Trophoblast cell (in vitro differentiated cells and primary cell): ENCODE results near the gene SCRT2.

Experiments used
- DNase-seq, 2 donors: peaks; one replicate each; pipeline ENCODE4 v3.0.0-alpha.2; 2016
- H2AFZ ChIP-seq: 2 replicates; pipeline ENCODE4 v1.6.1; 2013; ENCODE audit warnings: low read length, moderate library complexity, mild to moderate bottlenecking; ENCODE audit not compliant: insufficient read depth, poor library complexity
- H2AK5ac ChIP-seq: 2 replicates; pipeline ENCODE4 v1.6.1; 2013; ENCODE audit warnings: mild to moderate bottlenecking, low read length
- H2BK120ac ChIP-seq: 2 replicates; pipeline ENCODE4 v1.6.1; 2013; ENCODE audit warnings: low read length, mild to moderate bottlenecking, moderate library complexity; ENCODE audit not compliant: insufficient read depth, poor library complexity
- H2BK12ac ChIP-seq: 2 replicates; pipeline ENCODE4 v1.6.1; 2013; ENCODE audit warnings: mild to moderate bottlenecking, low read length, moderate library complexity
- H2BK5ac ChIP-seq: 2 replicates; pipeline ENCODE4 v1.6.1; 2013; ENCODE audit warnings: low read length, low read depth, moderate library complexity, mild to moderate bottlenecking; ENCODE audit not compliant: poor library complexity
- H3K14ac ChIP-seq: 2 replicates; pipeline ENCODE4 v1.6.1; 2013; ENCODE audit warnings: mild to moderate bottlenecking, low read length
- H3K18ac ChIP-seq: 2 replicates; pipeline ENCODE4 v1.6.1; 2013; ENCODE audit warnings: mild to moderate bottlenecking, low read length
- H3K23ac ChIP-seq: 2 replicates; pipeline ENCODE4 v1.6.1; 2013; ENCODE audit warnings: low read length
- H3K27ac ChIP-seq: 2 replicates; pipeline ENCODE4 v1.5.1; 2013; ENCODE audit warnings: low read depth, mild to moderate bottlenecking, inconsistent platforms, low read length, moderate library complexity
- H3K27me3 ChIP-seq: 2 replicates; pipeline ENCODE4 v1.6.1; 2013; ENCODE audit warnings: inconsistent platforms, mild to moderate bottlenecking, low read length, moderate library complexity; ENCODE audit not compliant: insufficient read depth
- H3K36me3 ChIP-seq, 2 experiments: 1 replicate in 1 of 2; 2 replicates in 1 of 2; pipeline ENCODE4 v1.6.1; 2013; ENCODE audit warnings: low read length in 2 of 2, mild to moderate bottlenecking in 2 of 2, moderate library complexity in 1 of 2; ENCODE audit not compliant: insufficient read depth in 2 of 2, control insufficient read depth in 1 of 2
- H3K4ac ChIP-seq: 2 replicates; pipeline ENCODE4 v1.6.1; 2013; ENCODE audit warnings: low read depth, mild to moderate bottlenecking, low read length, moderate library complexity
- H3K4me1 ChIP-seq, 2 experiments: 1 replicate in 1 of 2; 2 replicates in 1 of 2; pipeline ENCODE4 v1.6.1; 2013; ENCODE audit warnings: low read length in 2 of 2, mild to moderate bottlenecking in 2 of 2, moderate library complexity in 1 of 2; ENCODE audit not compliant: insufficient read depth in 2 of 2, control insufficient read depth in 1 of 2
- H3K4me2 ChIP-seq: 2 replicates; pipeline ENCODE4 v1.6.1; 2013; ENCODE audit warnings: inconsistent platforms, mild to moderate bottlenecking, low read length, moderate library complexity
- H3K4me3 ChIP-seq: 2 replicates; pipeline ENCODE4 v1.5.1; 2013; ENCODE audit warnings: mild to moderate bottlenecking, low read depth, low read length, inconsistent platforms
- H3K79me1 ChIP-seq: one replicate; pipeline ENCODE4 v1.6.1; 2013; ENCODE audit warnings: low read length
- H3K79me2 ChIP-seq: 2 replicates; pipeline ENCODE4 v1.6.1; 2013; ENCODE audit warnings: low read length, mild to moderate bottlenecking; ENCODE audit not compliant: control insufficient read depth, insufficient read depth, poor library complexity
- H3K9ac ChIP-seq: 2 replicates; pipeline ENCODE4 v1.6.1; 2013; ENCODE audit warnings: mild to moderate bottlenecking, low read length
- H3K9me3 ChIP-seq: 2 replicates; pipeline ENCODE4 v1.6.1; 2013; ENCODE audit warnings: low read depth, mild to moderate bottlenecking, control low read depth, inconsistent platforms, low read length; ENCODE audit not compliant: insufficient read depth
- H4K12ac ChIP-seq: 2 replicates; pipeline ENCODE4 v1.6.1; 2013; ENCODE audit warnings: low read depth, mild to moderate bottlenecking, low read length, moderate library complexity
- H4K8ac ChIP-seq: 2 replicates; pipeline ENCODE4 v1.6.1; 2013; ENCODE audit warnings: low read depth, mild to moderate bottlenecking, low read length, moderate library complexity
- H4K91ac ChIP-seq: one replicate; pipeline ENCODE4 v1.6.1; 2013; ENCODE audit warnings: low read depth, mild to moderate bottlenecking, low read length, moderate library complexity
- WGBS: extraction: QIAGEN DNeasy Blood & Tissue Kit; methylation state at CpG from one replicate; pipeline ENCODE4 v1.1.7; 2013; ENCODE audit warnings: missing lambda C conversion rate; ENCODE audit not compliant: insufficient read length, insufficient coverage; ENCODE audit errors: extremely low coverage; 5-methylcytosine and 5-hydroxymethylcytosine counted together

SCRT2 gene

DNA sequence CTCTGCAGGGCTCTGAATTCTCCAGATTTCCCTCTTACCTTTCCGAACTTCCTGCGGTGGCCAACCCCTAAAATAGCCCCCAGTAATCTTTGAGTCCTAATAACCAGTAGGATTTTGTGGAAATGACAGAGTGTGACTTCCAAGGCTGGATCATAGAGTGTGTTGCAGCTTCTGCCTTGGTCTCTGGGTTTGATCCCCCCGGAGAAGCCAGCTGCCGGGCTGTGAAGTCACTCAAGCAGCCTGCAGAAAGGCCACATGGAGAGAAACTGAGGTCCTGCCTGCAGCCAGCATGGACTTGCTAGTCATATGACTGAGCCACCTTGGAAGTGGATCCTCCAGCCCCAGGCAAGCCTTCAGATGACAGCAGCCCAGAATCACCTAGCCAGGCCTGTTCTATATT is 46.3 kb upstream of the SCRT2 start:
- H2AK5ac ChIP-seq = no peak overlapping the region
- no peak overlapping the region for H3K4ac ChIP-seq
- peaks cover 3% of the 10 kb centered on the region for H3K27me3 ChIP-seq
- H2BK12ac ChIP-seq = no peak overlapping the region
- no peaks in the 10 kb centered on the region for H3K4me1 ChIP-seq
- H3K27ac ChIP-seq = no peak overlapping the region
- H4K91ac ChIP-seq = no peak overlapping the region
- H3K23ac ChIP-seq = no peak overlapping the region
- H4K8ac ChIP-seq = no peak overlapping the region
- H2BK120ac ChIP-seq = no peak overlapping the region
- no peak overlapping the region for H3K4me2 ChIP-seq
- no peak for DNase-seq
- no peak overlapping the region for H3K18ac ChIP-seq
- no peak overlapping the region for H3K4me3 ChIP-seq
- WGBS = no CpG with 5 or more reads among the region's 4 CpGs
- H3K9me3 ChIP-seq = peaks cover 2% of the 10 kb centered on the region
- no peaks in the 10 kb centered on the region for H3K79me2 ChIP-seq
- no peak overlapping the region for H2AFZ ChIP-seq
- no peak overlapping the region for H2BK5ac ChIP-seq
- H3K9ac ChIP-seq = no peak overlapping the region
- H3K36me3 ChIP-seq = no peaks in the 10 kb centered on the region
- H3K79me1 ChIP-seq = no peaks in the 10 kb centered on the region
- H4K12ac ChIP-seq = no peak overlapping the region
- H3K14ac ChIP-seq = no peak overlapping the region

DNA sequence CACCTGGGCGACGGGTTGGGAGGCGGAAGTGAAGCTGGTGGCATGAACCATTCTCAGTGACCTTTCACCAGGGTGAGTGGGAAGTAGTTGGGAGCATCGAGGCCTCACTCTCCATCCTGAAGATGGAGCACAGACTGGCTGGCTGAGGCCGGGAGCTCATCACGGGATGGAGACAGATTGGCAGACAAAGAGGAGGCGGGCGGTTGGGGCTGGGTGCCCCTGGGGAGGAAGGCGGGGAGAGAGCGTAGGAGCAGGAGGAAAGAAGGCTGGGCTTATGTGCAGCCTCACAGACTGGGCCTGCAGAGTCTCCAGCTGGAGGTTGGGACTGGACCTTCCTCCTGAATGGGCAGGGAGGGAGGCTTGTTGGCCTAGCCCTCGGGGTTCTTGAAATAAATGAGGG is 44.2 kb upstream of the SCRT2 start:
- no peak overlapping the region for H3K18ac ChIP-seq
- no peak overlapping the region for H3K23ac ChIP-seq

DNA sequence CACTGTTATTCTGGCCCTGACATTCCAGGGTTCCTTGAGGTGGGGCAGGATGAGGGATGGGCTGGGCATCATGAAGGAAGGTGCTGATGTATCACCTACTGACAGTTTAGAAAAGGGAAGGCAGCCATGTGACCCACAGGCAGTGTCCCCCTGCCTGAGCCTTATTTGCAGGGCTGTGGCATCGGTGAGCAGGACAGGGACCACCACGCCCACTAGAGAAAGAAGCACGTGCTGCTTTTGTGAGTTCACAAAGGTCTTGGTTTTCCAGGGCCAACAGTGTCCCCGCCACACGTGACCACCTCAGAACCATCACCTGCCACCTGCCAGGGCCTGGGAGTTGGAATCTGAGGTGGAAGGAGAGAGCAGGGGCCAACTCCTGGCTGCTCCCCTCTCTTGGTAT is 43.5 kb upstream of the SCRT2 start:
- no peaks in the 10 kb centered on the region for H3K27me3 ChIP-seq
- H3K4me2 ChIP-seq = no peak overlapping the region
- no peak overlapping the region for H3K4me3 ChIP-seq
- no peaks in the 10 kb centered on the region for H3K79me2 ChIP-seq
- no peak overlapping the region for H3K27ac ChIP-seq
- H4K12ac ChIP-seq = no peak overlapping the region
- H3K79me1 ChIP-seq = no peaks in the 10 kb centered on the region
- H2AK5ac ChIP-seq = no peak overlapping the region
- no peak overlapping the region for H2BK12ac ChIP-seq
- no peak for DNase-seq
- no CpG with 5 or more reads among the region's 5 CpGs for WGBS
- no peak overlapping the region for H3K14ac ChIP-seq
- H4K8ac ChIP-seq = no peak overlapping the region
- no peak overlapping the region for H3K18ac ChIP-seq
- no peak overlapping the region for H3K4ac ChIP-seq
- H3K9ac ChIP-seq = no peak overlapping the region
- H3K9me3 ChIP-seq = peaks cover 2% of the 10 kb centered on the region
- H2BK5ac ChIP-seq = no peak overlapping the region
- H2AFZ ChIP-seq = no peak overlapping the region
- H2BK120ac ChIP-seq = no peak overlapping the region
- H4K91ac ChIP-seq = no peak overlapping the region
- no peaks in the 10 kb centered on the region for H3K36me3 ChIP-seq
- H3K4me1 ChIP-seq = no peaks in the 10 kb centered on the region
- no peak overlapping the region for H3K23ac ChIP-seq

More for the DNA sequence above, 44.2 kb upstream of the SCRT2 start:
- Histone ChIP-seq H3K4me3 (no peak overlapping the region), H2AFZ (no peak overlapping the region), H2BK120ac (no peak overlapping the region), H3K4me2 (no peak overlapping the region), H3K27me3 (no peaks in the 10 kb centered on the region), H3K9me3 (peaks cover 2% of the 10 kb centered on the region), H2BK5ac (no peak overlapping the region), H4K8ac (no peak overlapping the region), H3K4ac (no peak overlapping the region), H3K27ac (no peak overlapping the region), H3K9ac (no peak overlapping the region), H2BK12ac (no peak overlapping the region), H3K79me1 (no peaks in the 10 kb centered on the region), H4K12ac (no peak overlapping the region), H3K14ac (no peak overlapping the region), H4K91ac (no peak overlapping the region), H3K79me2 (no peaks in the 10 kb centered on the region), H3K36me3 (no peaks in the 10 kb centered on the region), H3K4me1 (no peaks in the 10 kb centered on the region), H2AK5ac (no peak overlapping the region)
- no CpG with 5 or more reads among the region's 11 CpGs for WGBS
- no peak for DNase-seq

DNA sequence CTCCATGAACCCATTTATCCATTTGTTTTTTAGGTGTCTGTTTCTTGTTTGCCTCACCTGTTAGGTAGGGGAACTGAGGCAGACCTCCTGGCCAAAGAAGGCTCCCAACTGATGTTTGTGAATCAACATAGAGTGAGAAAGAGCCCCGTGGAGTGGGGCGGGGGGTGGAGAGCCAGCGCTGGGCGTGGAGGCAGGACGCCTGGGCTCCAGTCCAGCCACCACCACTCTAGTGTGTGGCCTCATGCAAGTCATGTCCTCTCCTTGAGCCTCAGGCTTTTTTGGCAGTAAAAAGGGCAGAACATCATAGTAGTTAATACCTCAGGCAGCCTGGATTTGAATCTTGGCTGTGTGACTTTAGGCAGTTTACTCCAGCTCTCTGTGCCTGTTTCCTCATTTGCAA is 42.2 kb upstream of the SCRT2 start:
- H3K4me2 ChIP-seq = no peak overlapping the region
- H3K79me1 ChIP-seq = no peaks in the 10 kb centered on the region
- no peak overlapping the region for H2BK5ac ChIP-seq
- H2BK120ac ChIP-seq = no peak overlapping the region
- H3K23ac ChIP-seq = no peak overlapping the region
- no peak overlapping the region for H2AFZ ChIP-seq
- no peaks in the 10 kb centered on the region for H3K4me1 ChIP-seq
- no peak overlapping the region for H3K27ac ChIP-seq
- no peak overlapping the region for H3K4me3 ChIP-seq
- no peak overlapping the region for H4K91ac ChIP-seq
- no peak overlapping the region for H3K14ac ChIP-seq
- H3K9me3 ChIP-seq = peaks cover 2% of the 10 kb centered on the region
- DNase-seq = no peak
- H3K18ac ChIP-seq = no peak overlapping the region
- H4K12ac ChIP-seq = no peak overlapping the region
- H3K79me2 ChIP-seq = no peaks in the 10 kb centered on the region
- no peak overlapping the region for H2AK5ac ChIP-seq
- no peak overlapping the region for H2BK12ac ChIP-seq
- no peaks in the 10 kb centered on the region for H3K27me3 ChIP-seq
- no peaks in the 10 kb centered on the region for H3K36me3 ChIP-seq
- H3K9ac ChIP-seq = no peak overlapping the region
- WGBS = no CpG with 5 or more reads among the region's 5 CpGs
- H4K8ac ChIP-seq = no peak overlapping the region
- H3K4ac ChIP-seq = no peak overlapping the region
